ENCODE results near the gene FYN.

DNA sequence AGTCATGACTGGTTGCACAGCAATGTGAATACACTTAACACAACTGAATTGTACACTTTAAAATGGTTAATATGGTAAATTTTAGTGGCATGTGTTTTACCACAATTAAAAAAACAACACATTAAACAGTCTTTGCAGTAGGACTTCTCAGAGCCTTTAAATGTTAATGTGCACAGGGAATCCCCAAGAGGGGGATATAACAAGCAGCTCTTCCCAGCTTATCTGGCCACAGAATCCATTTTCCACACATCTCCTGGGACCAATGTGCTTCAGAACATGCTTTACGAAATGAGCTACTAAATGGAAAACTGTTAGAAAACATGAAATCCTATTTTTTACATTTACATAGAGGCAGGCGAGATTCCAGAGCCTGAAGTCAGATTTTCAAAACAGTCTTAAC lies 44.4 kb downstream of the FYN start:
- TF ChIP-seq CTCF (IDR thresholded peaks at IDR 0.05 in 2 of 3, conservative IDR thresholded peaks at IDR 0.05 in 1 of 3; ENCODE audit: borderline replicate concordance in 1 of 3, insufficient read depth in 1 of 3, low read depth in 2 of 3, low read length in 2 of 3): no peak
- TF ChIP-seq, protein P1, sequence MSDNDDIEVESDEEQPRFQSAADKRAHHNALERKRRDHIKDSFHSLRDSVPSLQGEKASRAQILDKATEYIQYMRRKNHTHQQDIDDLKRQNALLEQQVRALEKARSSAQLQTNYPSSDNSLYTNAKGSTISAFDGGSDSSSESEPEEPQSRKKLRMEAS (IDR thresholded peaks at IDR 0.05): no peak
- no peak for TF ChIP-seq POLR2AphosphoS5 (IDR thresholded peaks at IDR 0.05; ENCODE audit: low read depth, low read length)
- no peak for TF ChIP-seq POLR2A (IDR thresholded peaks at IDR 0.05; ENCODE audit: borderline replicate concordance, extremely low read depth, insufficient read depth, insufficient read length)
- no peak for TF ChIP-seq EZH2phosphoT487 (IDR thresholded peaks at IDR 0.05; ENCODE audit: borderline replicate concordance)
- no peak for TF ChIP-seq CEBPB (IDR thresholded peaks at IDR 0.05; ENCODE audit: low read depth)
- TF ChIP-seq EZH2 (IDR thresholded peaks at IDR 0.05): no peak
- no peak for TF ChIP-seq SIN3A (IDR thresholded peaks at IDR 0.05; ENCODE audit: low read depth)
- no peak for TF ChIP-seq REST (IDR thresholded peaks at IDR 0.05; ENCODE audit: low read depth)
- TF ChIP-seq TCF7L2 (IDR thresholded peaks at IDR 0.05; ENCODE audit: borderline replicate concordance, extremely low read depth, insufficient read depth, insufficient read length): no peak
- TF ChIP-seq ZBTB33 (IDR thresholded peaks at IDR 0.05; ENCODE audit: extremely low read depth, insufficient replicate concordance, low read length): no peak
- TF ChIP-seq EGR1 (IDR thresholded peaks at IDR 0.05; ENCODE audit: low read depth): no peak
